CD4-positive, alpha-beta T cell (primary cell): Measurements from ENCODE around the gene SREBF2. TPM values are rescaled to one million over a fixed set of nuclear protein-coding genes. Genes with fewer than 3 reads are reported as not detected.
A peak's percentile ranks its signal among the peaks of the same experiment; 100 is the strongest.

Source experiments
- ATAC-seq: fragments of 200-7000 bp; cut with Tn5 transposase; one replicate; pipeline ENCODE4 v1.10.0; 2022; ENCODE audit warnings: mild to moderate bottlenecking; ENCODE audit not compliant: poor library complexity
- CTCF ChIA-PET: fragments of 350-600 bp; sonication (Branson Sonifier 250); formaldehyde crosslinking; loops from one replicate; lab custom pipeline; 2021; ENCODE audit warnings: antibody characterized with exemption, inconsistent platforms; lab: Charles Lee
- POLR2A ChIA-PET: fragments of 350-600 bp; sonication (Branson Sonifier 250); formaldehyde crosslinking; loops from one replicate; lab custom pipeline; 2021; ENCODE audit warnings: antibody characterized with exemption, inconsistent platforms; lab: Charles Lee
- DNase-seq, 14 experiments: peaks; one replicate each; pipeline ENCODE4 v3.0.0-alpha.2; 2013 to 2020; ENCODE audit warnings: mixed read lengths in 2 of 14
- H3K27ac ChIP-seq, 2 donors: one replicate each; pipeline versions ENCODE4 v1.5.1 to v1.7.0; 2013; ENCODE audit warnings: low read length in 2 of 2, low read depth in 1 of 2, mild to moderate bottlenecking in 1 of 2
- H3K27me3 ChIP-seq, 2 experiments: 1 replicate in 1 of 2; 2 replicates in 1 of 2; pipeline versions ENCODE4 v1.6.1 to v1.7.0; 2013; ENCODE audit warnings: low read length in 2 of 2, control low read depth in 1 of 2, mild to moderate bottlenecking in 1 of 2, moderate library complexity in 1 of 2; ENCODE audit not compliant: insufficient read depth in 2 of 2, control insufficient read depth in 1 of 2
- H3K36me3 ChIP-seq: one replicate; pipeline ENCODE4 v1.6.1; 2013; ENCODE audit warnings: low read length, control low read depth; ENCODE audit not compliant: insufficient read depth
- H3K4me1 ChIP-seq: one replicate; pipeline ENCODE4 v1.6.1; 2013; ENCODE audit warnings: low read length, control low read depth; ENCODE audit not compliant: insufficient read depth
- H3K4me3 ChIP-seq: one replicate; pipeline ENCODE4 v1.5.1; 2013; ENCODE audit warnings: mild to moderate bottlenecking, low read length, moderate library complexity
- H3K9me3 ChIP-seq, 2 experiments: 1 replicate in 1 of 2; 2 replicates in 1 of 2; pipeline versions ENCODE4 v1.6.1 to v1.7.0; 2013; ENCODE audit warnings: low read length in 2 of 2, mild to moderate bottlenecking in 2 of 2, control low read depth in 1 of 2, moderate library complexity in 1 of 2; ENCODE audit not compliant: control insufficient read depth in 1 of 2, insufficient read depth in 1 of 2
- H3K27ac Mint-ChIP-seq: one replicate; pipeline ENCODE4 v1.8.0; 2020; ENCODE audit warnings: mixed read lengths
- H3K27me3 Mint-ChIP-seq: one replicate; pipeline ENCODE4 v1.8.0; 2021; ENCODE audit warnings: mixed read lengths
- H3K36me3 Mint-ChIP-seq: one replicate; pipeline ENCODE4 v1.8.0; 2021; ENCODE audit warnings: low read depth, mixed read lengths
- H3K4me1 Mint-ChIP-seq: one replicate; pipeline ENCODE4 v1.8.0; 2021; ENCODE audit warnings: low read depth, mixed read lengths
- H3K4me3 Mint-ChIP-seq: one replicate; pipeline ENCODE4 v1.8.0; 2020; ENCODE audit warnings: mild to moderate bottlenecking, mixed read lengths
- H3K9me3 Mint-ChIP-seq: one replicate; pipeline ENCODE4 v1.8.0; 2020; ENCODE audit warnings: mixed read lengths
- CTCF ChIP-seq: fragments of 200-600 bp; IDR thresholded peaks from one replicate; pipeline ENCODE4 v1.8.0; 2022; ENCODE audit warnings: antibody characterized with exemption, mild to moderate bottlenecking
- intact Hi-C, 2 experiments: fragments of 100-400 bp; cut with DNase I in 1 of 2; cut with micrococcal nuclease in 1 of 2; formaldehyde crosslinking; loops; one replicate each; pipeline versions ENCODE4 v1.15.1 to v1.9.0; 2023 to 2025; cut with DNase I, micrococcal nuclease
- total RNA-seq, 174 experiments: library from RNA in 2 of 174; stranded (reverse) in 2 of 174; gene quantifications; one replicate each; pipeline ENCODE4 v1.2.3 and lab custom pipeline; 2021 to 2026

The SREBF2 gene
- total RNA-seq, 2 experiments from 2014 or later, result 67.2 to 69.9 TPM

- Mint-ChIP-seq H3K27ac (no peak overlapping the region), H3K36me3 (no peaks in the 10 kb centered on the region), H3K27me3 (peaks cover 22% of the 10 kb centered on the region), H3K9me3 (no peaks in the 10 kb centered on the region), H3K4me3 (peak overlapping the region; percentile 76), H3K4me1 (peaks cover 12% of the 10 kb centered on the region)
- Histone ChIP-seq H3K4me1 (peaks cover 40% of the 10 kb centered on the region), H3K9me3 (peaks cover 0 to 6% of the 10 kb centered on the region in 2 experiments), H3K36me3 (no peaks in the 10 kb centered on the region), H3K27ac (peak overlapping the region in 1 of 2 donors; percentile 7), H3K4me3 (peak overlapping the region; percentile 66), H3K27me3 (peaks cover 12 to 13% of the 10 kb centered on the region in 2 experiments)
- intact Hi-C loops, result no loop called here
- CTCF ChIA-PET, result interaction anchor here (0.5 to 1.4 kb wide), 3 partner anchors 21 to 223 kb away, joined by 3 to 4 read pairs (median 3); no protein-coding TSS in a partner anchor
- POLR2A ChIA-PET, result interaction anchor here (0.6 to 1.6 kb wide), 6 partner anchors 11 to 220 kb away, joined by 3 to 9 read pairs (median 6); partner anchors contain the start of genes CCDC134, CENPM, MEI1 and SREBF2
- ATAC-seq (peak; percentile 37), DNase-seq (peak in 10 of 14 experiments; percentile 25 to 67 (median 49))
- TF ChIP-seq CTCF, result no peak
These were observed 86.7 kb downstream of the SREBF2 start for GRCh38 chr22:41919357-41920224.

GRCh38 chr22:41920271-41920976, 87.5 kb downstream of the SREBF2 start:
- intact Hi-C loops, result no loop called here
- ATAC-seq (no peak), DNase-seq (no peak)
- no peaks in the 10 kb centered on the region for H3K36me3 ChIP-seq
- peaks cover 10 to 14% of the 10 kb centered on the region in 2 experiments for H3K27me3 ChIP-seq
- peaks cover 40% of the 10 kb centered on the region for H3K4me1 ChIP-seq
- no peak for TF ChIP-seq CTCF
- Mint-ChIP-seq H3K9me3 (no peaks in the 10 kb centered on the region), H3K4me3 (peak overlapping the region; percentile 76), H3K4me1 (peaks cover 12% of the 10 kb centered on the region), H3K36me3 (no peaks in the 10 kb centered on the region), H3K27ac (no peak overlapping the region), H3K27me3 (peaks cover 23% of the 10 kb centered on the region)
- H3K27ac ChIP-seq, result peak overlapping the region in 1 of 2 donors; percentile 7
- ChIA-PET POLR2A (interaction anchor here (0.6 to 1.6 kb wide), 4 partner anchors 12 to 221 kb away, joined by 3 to 8 read pairs (median 4); partner anchors contain the start of genes CENPM and MEI1), CTCF (interaction anchor here (0.5 to 1.4 kb wide), 3 partner anchors 20 to 223 kb away, joined by 3 to 4 read pairs (median 3); no protein-coding TSS in a partner anchor)
- peaks cover 0 to 4% of the 10 kb centered on the region in 2 experiments for H3K9me3 ChIP-seq
- H3K4me3 ChIP-seq, result peak overlapping the region; percentile 66

GRCh38 chr22:41922328-41922727, 89.4 kb downstream of the SREBF2 start:
- intact Hi-C loops, result no loop called here
- POLR2A ChIA-PET, result interaction anchor here (1.9 kb wide), 1 partner anchor 18 kb away, joined by 6 read pairs; no protein-coding TSS in a partner anchor

More at GRCh38 chr22:41922328-41922727, 89.4 kb downstream of the SREBF2 start:
- ATAC-seq (no peak), DNase-seq (no peak)
- Mint-ChIP-seq H3K9me3 (no peaks in the 10 kb centered on the region), H3K27ac (no peak overlapping the region), H3K36me3 (no peaks in the 10 kb centered on the region), H3K4me1 (peaks cover 6% of the 10 kb centered on the region), H3K4me3 (peak overlapping the region; percentile 7), H3K27me3 (peaks cover 12% of the 10 kb centered on the region)
- H3K36me3 ChIP-seq, result no peaks in the 10 kb centered on the region
- peaks cover 0 to 9% of the 10 kb centered on the region in 2 experiments for H3K27me3 ChIP-seq
- peaks cover 46% of the 10 kb centered on the region for H3K4me1 ChIP-seq
- H3K4me3 ChIP-seq, result no peak overlapping the region
- no peak for TF ChIP-seq CTCF
- CTCF ChIA-PET, result no interaction called here
- no peaks in the 10 kb centered on the region for H3K9me3 ChIP-seq
- no peak overlapping the region for H3K27ac ChIP-seq
